GM12878 (cell line): Measurements from ENCODE around the gene C1QTNF12. TPM values are rescaled to one million over a fixed set of nuclear protein-coding genes. Genes with fewer than 3 reads are reported as not detected.

Experiments used
- ATAC-seq: fragments of 200-7000 bp; cut with Tn5 transposase; 3 replicates; pipeline ENCODE4 v1.9.1; 2020; ENCODE audit warnings: mild to moderate bottlenecking, moderate library complexity
- BruUV-seq: library from RNA; stranded (reverse); fragments of 400-500 nt; replicated peaks from 2 replicates; lab custom pipeline; 2021; lab: Mats Ljungman, UMichigan
- CTCF ChIA-PET: fragments of 300-600 bp; sonication (Branson Sonifier 250); formaldehyde crosslinking; extraction: SDS; loops from one replicate; lab custom pipeline; 2021; ENCODE audit warnings: inconsistent platforms; lab: Yijun Ruan, JAX
- POLR2A ChIA-PET: fragments of 350-600 bp; formaldehyde crosslinking; extraction: SDS; loops from one replicate; lab custom pipeline; 2021; ENCODE audit warnings: inconsistent platforms; lab: Charles Lee
- RAD21 ChIA-PET: fragments of 300-600 bp; sonication (Branson Sonifier 250); formaldehyde crosslinking; loops from one replicate; lab custom pipeline; 2023; ENCODE audit warnings: antibody characterized with exemption; ENCODE audit not compliant: unreplicated experiment; lab: Charles Lee
- SMC1A ChIA-PET: fragments of 300-600 bp; sonication (Branson Sonifier 250); formaldehyde crosslinking; loops from one replicate; lab custom pipeline; 2023; ENCODE audit not compliant: unreplicated experiment, uncharacterized antibody; lab: Charles Lee
- DNase-seq: peaks from one replicate; pipeline ENCODE4 v3.0.0-alpha.2; 2011; ENCODE audit warnings: low read depth, low spot score
- FAIRE-seq: peaks from 3 replicates; lab custom pipeline; 2011; peaks lifted over from hg19 to GRCh38; lab: Jason Lieb, UNC
- H2AFZ ChIP-seq: 2 replicates; pipeline ENCODE4 v1.6.0; 2011; ENCODE audit warnings: low read depth, low read length, control low read depth; ENCODE audit not compliant: control insufficient read depth
- H3K27ac ChIP-seq: 2 replicates; pipeline ENCODE4 v1.5.1; 2011; ENCODE audit warnings: control low read depth; ENCODE audit not compliant: control insufficient read depth, insufficient read depth
- H3K27me3 ChIP-seq, 2 experiments: replicated peaks in 1 of 2; 2 replicates each; pipeline versions ENCODE4 v1.6.0 to v1.6.1; 2011; ENCODE audit warnings: low read length in 1 of 2; ENCODE audit not compliant: control insufficient read depth in 2 of 2, insufficient read depth in 2 of 2
- H3K36me3 ChIP-seq, 2 experiments: 2 replicates each; pipeline ENCODE4 v1.5.1; 2011; ENCODE audit warnings: low read length in 1 of 2; ENCODE audit not compliant: control insufficient read depth in 2 of 2, insufficient read depth in 2 of 2
- H3K4me1 ChIP-seq: 2 replicates; pipeline ENCODE4 v1.6.1; 2011; ENCODE audit warnings: mild to moderate bottlenecking, low read length, moderate library complexity, mixed read lengths; ENCODE audit not compliant: control insufficient read depth, insufficient read depth
- H3K4me2 ChIP-seq: 2 replicates; pipeline ENCODE4 v1.6.0; 2011; ENCODE audit warnings: control low read depth; ENCODE audit not compliant: control insufficient read depth, insufficient read depth
- H3K4me3 ChIP-seq: fragments of 200-600 bp; sonication (generic); 2 replicates; pipeline ENCODE4 v1.5.1; 2016
- H3K79me2 ChIP-seq: 2 replicates; pipeline ENCODE4 v1.6.0; 2011; ENCODE audit warnings: low read length; ENCODE audit not compliant: control insufficient read depth, insufficient read depth
- H3K9ac ChIP-seq: 2 replicates; pipeline ENCODE4 v1.8.0; 2011; ENCODE audit warnings: low read length, control low read depth, mixed read lengths; ENCODE audit not compliant: control insufficient read depth, insufficient read depth
- H3K9me3 ChIP-seq: replicated peaks from 3 replicates; pipeline ENCODE4 v1.5.1; 2011; ENCODE audit warnings: mild to moderate bottlenecking, low read length; ENCODE audit not compliant: control insufficient read depth, insufficient read depth
- H4K20me1 ChIP-seq: 2 replicates; pipeline ENCODE4 v1.6.0; 2011; ENCODE audit not compliant: control insufficient read depth, insufficient read depth
- ESRRA ChIP-seq: IDR thresholded peaks from 2 replicates; pipeline ENCODE4 v1.6.1; 2012; ENCODE audit warnings: mild to moderate bottlenecking, low read length, improper control_type of control experiment
- NR2C1 ChIP-seq: fragments of 450-650 bp; IDR thresholded peaks from 2 replicates; pipeline ENCODE4 v1.6.1; 2017; ENCODE audit warnings: antibody characterized with exemption, mild to moderate bottlenecking, moderate library complexity
- NR2C2 ChIP-seq: IDR thresholded peaks from 2 replicates; pipeline ENCODE4 v1.6.1; 2011; ENCODE audit warnings: borderline replicate concordance, low read depth; ENCODE audit not compliant: control insufficient read depth, insufficient read length
- NR2F1 ChIP-seq: fragments of 450-650 bp; conservative IDR thresholded peaks from 2 replicates; pipeline ENCODE4 v1.6.1; 2017; ENCODE audit warnings: mild to moderate bottlenecking
- SPI1 ChIP-seq: IDR thresholded peaks from 2 replicates; pipeline ENCODE4 v1.6.1; 2011; ENCODE audit warnings: low read depth, mild to moderate bottlenecking, low read length, moderate library complexity, borderline replicate concordance; ENCODE audit not compliant: insufficient read depth
- TBL1XR1 ChIP-seq: IDR thresholded peaks from 2 replicates; pipeline ENCODE4 v1.6.1; 2012; ENCODE audit warnings: low read depth, low read length, improper control_type of control experiment
- WGBS: methylation state at CpG from one replicate; pipeline ENCODE4 v1.1.6; 2016; ENCODE audit warnings: low lambda C conversion rate; ENCODE audit not compliant: insufficient replicate concordance, insufficient coverage; ENCODE audit errors: missing lambda C conversion rate; 5-methylcytosine and 5-hydroxymethylcytosine counted together
- in situ Hi-C: fragments of 300-500 bp; cut with MboI; formaldehyde crosslinking; loops from 9 replicates; pipeline ENCODE4 v1.14.3; 2018; ENCODE audit warnings: mixed read lengths
- intact Hi-C: fragments of 100-400 bp; cut with micrococcal nuclease; formaldehyde crosslinking; loops from one replicate; pipeline ENCODE4 v1.14.2; 2022; ENCODE audit not compliant: unreplicated experiment
- polyA plus RNA-seq, 11 experiments: library from polyadenylated mRNA; depleted of rRNA in 4 of 11; unstranded in 6 of 11; stranded (reverse) in 5 of 11; fragments of >200 nt; fragmentation: Nextera tagmentation in 4 of 11; fragmentation: Illumina TruSeq in 1 of 11; extraction: Ambion mirVana in 4 of 11; extraction: Trizol in 1 of 11; gene quantifications; 1 replicate in 1 of 11; 2 replicates in 10 of 11; pipeline versions ENCODE4 v1.2.1 to v1.2.3, GENCODE V29; 2011 to 2016; ENCODE audit warnings: inconsistent platforms in 2 of 11, missing spikeins in 2 of 11, low read depth in 1 of 11
- total RNA-seq, 4 experiments: library from RNA; depleted of rRNA in 3 of 4; stranded (reverse); fragments of >200 nt in 3 of 4; fragmentation: Illumina TruSeq in 1 of 4; extraction: Trizol in 1 of 4; gene quantifications; 2 replicates each; pipeline versions ENCODE4 v1.2.1 to v1.2.3, GENCODE V29; 2013 to 2021
- TF ChIP-seq, protein P1 (sequence below): fragments of 450-650 bp; IDR thresholded peaks from 2 replicates; pipeline ENCODE4 v1.6.1; 2016; ENCODE audit warnings: mild to moderate bottlenecking
- TF ChIP-seq, protein P2 (sequence below): fragments of 450-650 bp; IDR thresholded peaks from 2 replicates; pipeline ENCODE4 v1.6.1; 2016; ENCODE audit warnings: mild to moderate bottlenecking

Gene C1QTNF12
- total and polyA plus RNA-seq, 10 of the 15 experiments (the other 5 are each of a cell fraction or from before 2014, with no cell fraction given), result 0.17 to 1.0 (median 0.31) TPM; not detected in 5

DNA sequence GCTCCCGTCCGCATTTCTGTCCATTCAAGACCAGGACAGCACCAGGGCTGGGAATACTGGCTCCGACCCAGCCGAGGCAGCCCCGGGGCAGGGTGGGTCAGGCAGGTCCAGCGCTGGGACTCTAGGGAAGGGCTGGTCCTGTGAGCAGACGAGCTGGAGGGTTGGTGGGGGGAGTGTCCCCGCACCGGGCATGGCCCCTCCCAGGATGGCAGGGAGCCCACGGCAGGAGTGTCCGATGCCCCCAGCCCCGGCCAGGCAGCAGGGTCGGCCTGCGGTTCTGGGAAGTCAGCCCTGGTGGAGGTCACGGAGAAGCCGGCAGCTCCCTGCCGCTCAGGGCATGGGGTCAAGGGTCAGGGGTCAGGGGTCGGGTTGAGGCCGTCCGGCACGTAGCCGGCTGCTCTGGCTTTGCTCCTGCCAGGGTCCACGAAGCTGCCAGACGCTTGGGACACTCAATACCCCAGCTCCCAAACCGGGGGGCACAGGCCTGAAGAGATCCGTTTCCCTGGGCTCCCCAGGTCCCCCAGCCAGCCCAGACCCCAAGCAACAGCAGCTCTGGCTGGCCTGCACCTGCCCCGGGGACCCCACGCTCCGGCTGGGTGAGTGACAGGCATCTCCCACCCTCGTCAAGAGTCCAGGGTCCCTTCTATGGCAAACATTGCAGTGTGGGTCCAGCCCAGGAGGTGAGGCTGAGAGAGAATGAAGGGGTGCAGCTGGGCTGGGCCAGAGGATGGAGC lies 6.7 kb downstream of the C1QTNF12 start:
- ATAC-seq, result no peak
- H3K27me3 ChIP-seq, result no peaks in the 10 kb centered on the region
- H3K4me2 ChIP-seq, result no peak overlapping the region
- H3K79me2 ChIP-seq, result no peaks in the 10 kb centered on the region
- BruUV-seq, result no TSS peak
- POLR2A ChIA-PET, result interaction anchor here (0.9 kb wide), 1 partner anchor 11 kb away, joined by 3 read pairs; no protein-coding TSS in a partner anchor
- SMC1A ChIA-PET, result no interaction called here
- intact Hi-C loops, result no loop called here
- no peaks in the 10 kb centered on the region for H3K9me3 ChIP-seq
- no peaks in the 10 kb centered on the region for H3K4me1 ChIP-seq
- 46% methylated on average over 28 of the region's 30 CpGs for WGBS
- no peaks in the 10 kb centered on the region for H4K20me1 ChIP-seq
- H3K4me3 ChIP-seq, result no peak overlapping the region
- no peak overlapping the region for H3K9ac ChIP-seq
- TF ChIP-seq SPI1, result no peak
- TF ChIP-seq, protein P1, sequence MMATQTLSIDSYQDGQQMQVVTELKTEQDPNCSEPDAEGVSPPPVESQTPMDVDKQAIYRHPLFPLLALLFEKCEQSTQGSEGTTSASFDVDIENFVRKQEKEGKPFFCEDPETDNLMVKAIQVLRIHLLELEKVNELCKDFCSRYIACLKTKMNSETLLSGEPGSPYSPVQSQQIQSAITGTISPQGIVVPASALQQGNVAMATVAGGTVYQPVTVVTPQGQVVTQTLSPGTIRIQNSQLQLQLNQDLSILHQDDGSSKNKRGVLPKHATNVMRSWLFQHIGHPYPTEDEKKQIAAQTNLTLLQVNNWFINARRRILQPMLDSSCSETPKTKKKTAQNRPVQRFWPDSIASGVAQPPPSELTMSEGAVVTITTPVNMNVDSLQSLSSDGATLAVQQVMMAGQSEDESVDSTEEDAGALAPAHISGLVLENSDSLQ, result 0 out of 2 replicates have a peak, but pooled peaks have one; percentile 9
- TF ChIP-seq NR2C2, result peak; percentile 47
- TF ChIP-seq NR2C1, result peak; percentile 59
- no peak for TF ChIP-seq TBL1XR1
- TF ChIP-seq, protein P2, sequence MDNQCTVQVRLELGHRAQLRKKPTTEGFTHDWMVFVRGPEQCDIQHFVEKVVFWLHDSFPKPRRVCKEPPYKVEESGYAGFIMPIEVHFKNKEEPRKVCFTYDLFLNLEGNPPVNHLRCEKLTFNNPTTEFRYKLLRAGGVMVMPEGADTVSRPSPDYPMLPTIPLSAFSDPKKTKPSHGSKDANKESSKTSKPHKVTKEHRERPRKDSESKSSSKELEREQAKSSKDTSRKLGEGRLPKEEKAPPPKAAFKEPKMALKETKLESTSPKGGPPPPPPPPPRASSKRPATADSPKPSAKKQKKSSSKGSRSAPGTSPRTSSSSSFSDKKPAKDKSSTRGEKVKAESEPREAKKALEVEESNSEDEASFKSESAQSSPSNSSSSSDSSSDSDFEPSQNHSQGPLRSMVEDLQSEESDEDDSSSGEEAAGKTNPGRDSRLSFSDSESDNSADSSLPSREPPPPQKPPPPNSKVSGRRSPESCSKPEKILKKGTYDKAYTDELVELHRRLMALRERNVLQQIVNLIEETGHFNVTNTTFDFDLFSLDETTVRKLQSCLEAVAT, result no peak
- peak; percentile 74 for TF ChIP-seq NR2F1
- no peak for TF ChIP-seq ESRRA
- TF ChIP-seq, all 136 proteins: peak for 4
- FAIRE-seq, result no peak
- RAD21 ChIA-PET, result interaction anchor here (1.3 kb wide), 1 partner anchor 11 kb away, joined by 4 read pairs; no protein-coding TSS in a partner anchor
- in situ Hi-C loops, result no loop called here
- Histone ChIP-seq H3K27ac (no peak overlapping the region), H2AFZ (no peak overlapping the region), H3K36me3 (no peaks in the 10 kb centered on the region)
- no peak for DNase-seq
- CTCF ChIA-PET, result no interaction called here
